ENCODE results near the gene DOK4. TPM values are rescaled to one million over a fixed set of nuclear protein-coding genes. Genes with fewer than 3 reads are reported as not detected.
"Not testable (repeated sequence)": the region's sequence is repeated elsewhere in the genome, so short reads cannot be mapped to it uniquely, and the experiment has no call there.

The DOK4 gene
- total RNA-seq, 1 experiment from 2014 or later = 23.0 TPM

DNA sequence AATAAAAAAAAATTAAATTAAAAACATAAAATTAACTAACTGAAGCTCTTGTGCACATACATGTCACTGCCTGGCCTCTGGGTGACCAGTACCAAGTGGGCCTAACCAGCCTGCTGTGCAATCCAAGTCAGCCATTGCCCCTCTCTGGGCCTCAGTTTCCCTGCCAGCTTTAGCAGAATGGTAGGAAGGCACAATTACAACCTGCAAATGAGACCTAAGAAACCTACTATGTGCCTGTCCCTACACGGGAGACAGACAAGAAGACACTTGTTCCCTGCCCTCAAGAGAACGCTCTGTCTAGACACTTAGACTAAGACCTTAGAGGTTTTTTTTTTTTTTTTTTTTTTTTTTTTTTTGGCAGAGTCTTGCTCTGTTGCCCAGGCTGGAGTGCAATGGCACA lies 40.8 kb downstream of the DOK4 start:
- no peaks in the 10 kb centered on the region for H3K4me1 Mint-ChIP-seq (ENCODE audit: low read depth, unreplicated experiment)
- no peak overlapping the region for H3K4me3 Mint-ChIP-seq (ENCODE audit: low read depth, unreplicated experiment)
- no TSS peak for BruUV-seq (replicated peaks)
- no peak for DNase-seq
- H3K36me3 Mint-ChIP-seq (ENCODE audit: insufficient read depth, unreplicated experiment) = peaks cover 41% of the 10 kb centered on the region
- no peak overlapping the region for H3K27ac Mint-ChIP-seq (ENCODE audit: unreplicated experiment)
- CTCF ChIA-PET = interaction anchor here (0.6 to 0.7 kb wide), 2 partner anchors 291 to 440 kb away, joined by 4 to 6 read pairs; no protein-coding TSS in a partner anchor
- TF ChIP-seq, protein P1, sequence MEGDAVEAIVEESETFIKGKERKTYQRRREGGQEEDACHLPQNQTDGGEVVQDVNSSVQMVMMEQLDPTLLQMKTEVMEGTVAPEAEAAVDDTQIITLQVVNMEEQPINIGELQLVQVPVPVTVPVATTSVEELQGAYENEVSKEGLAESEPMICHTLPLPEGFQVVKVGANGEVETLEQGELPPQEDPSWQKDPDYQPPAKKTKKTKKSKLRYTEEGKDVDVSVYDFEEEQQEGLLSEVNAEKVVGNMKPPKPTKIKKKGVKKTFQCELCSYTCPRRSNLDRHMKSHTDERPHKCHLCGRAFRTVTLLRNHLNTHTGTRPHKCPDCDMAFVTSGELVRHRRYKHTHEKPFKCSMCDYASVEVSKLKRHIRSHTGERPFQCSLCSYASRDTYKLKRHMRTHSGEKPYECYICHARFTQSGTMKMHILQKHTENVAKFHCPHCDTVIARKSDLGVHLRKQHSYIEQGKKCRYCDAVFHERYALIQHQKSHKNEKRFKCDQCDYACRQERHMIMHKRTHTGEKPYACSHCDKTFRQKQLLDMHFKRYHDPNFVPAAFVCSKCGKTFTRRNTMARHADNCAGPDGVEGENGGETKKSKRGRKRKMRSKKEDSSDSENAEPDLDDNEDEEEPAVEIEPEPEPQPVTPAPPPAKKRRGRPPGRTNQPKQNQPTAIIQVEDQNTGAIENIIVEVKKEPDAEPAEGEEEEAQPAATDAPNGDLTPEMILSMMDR (IDR thresholded peaks at IDR 0.05; ENCODE audit: unreplicated experiment) = no peak
- intact Hi-C loops (cut with micrococcal nuclease; ENCODE audit: unreplicated experiment) = no loop called here
- no peaks in the 10 kb centered on the region for H3K27me3 Mint-ChIP-seq (ENCODE audit: unreplicated experiment)
- no peaks in the 10 kb centered on the region for H3K9me3 Mint-ChIP-seq (ENCODE audit: low read depth, unreplicated experiment)

DNA sequence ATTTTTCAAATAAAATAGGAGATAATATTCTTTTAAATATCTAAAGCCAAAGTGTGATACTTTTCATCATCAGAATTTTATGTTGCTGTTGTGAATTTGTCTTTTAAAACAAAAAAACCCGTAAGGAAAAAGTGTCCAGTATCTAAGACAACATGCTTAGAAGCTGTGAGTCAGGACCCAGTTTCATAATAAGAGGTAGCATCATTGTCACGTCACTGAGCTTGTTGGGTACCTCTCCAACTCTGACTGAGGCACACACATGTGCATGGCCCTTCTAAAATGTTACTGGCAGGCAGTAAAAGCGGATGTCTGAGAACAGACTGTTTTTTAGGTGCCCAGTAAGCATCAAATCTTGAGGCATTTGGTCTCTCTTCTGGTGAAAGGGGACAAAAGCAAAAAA lies 41.6 kb downstream of the DOK4 start:
- BruUV-seq (replicated peaks) = TSS peak; percentile 9

DNA sequence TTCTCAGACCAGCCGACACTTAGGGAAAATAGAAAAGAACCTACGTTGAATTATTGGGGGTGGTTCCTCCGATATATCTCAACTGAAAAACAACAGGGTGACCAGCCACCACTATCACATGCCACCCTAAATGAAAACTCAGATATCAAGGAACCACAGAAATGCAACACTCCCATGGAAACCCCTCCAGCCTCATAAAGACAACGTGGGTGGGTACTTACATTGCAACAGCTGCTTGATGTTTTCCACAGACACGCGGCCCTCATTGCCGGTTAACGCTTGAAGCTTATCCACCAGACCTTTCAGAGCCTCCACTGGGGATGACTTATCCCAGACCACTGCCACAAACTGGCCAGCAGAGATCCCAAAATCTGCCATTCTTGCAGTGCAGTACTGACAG lies 45.7 kb downstream of the DOK4 start:
- H3K4me3 Mint-ChIP-seq (ENCODE audit: low read depth, unreplicated experiment); intact Hi-C loops (cut with micrococcal nuclease; ENCODE audit: unreplicated experiment); H3K27ac Mint-ChIP-seq (ENCODE audit: unreplicated experiment); H3K27me3 Mint-ChIP-seq (ENCODE audit: unreplicated experiment); DNase-seq; H3K4me1 Mint-ChIP-seq (ENCODE audit: low read depth, unreplicated experiment); H3K9me3 Mint-ChIP-seq (ENCODE audit: low read depth, unreplicated experiment); BruUV-seq (replicated peaks): not testable (repeated sequence)
- CTCF ChIA-PET = interaction anchor here (0.6 kb wide), 1 partner anchor 35 kb away, joined by 4 read pairs; no protein-coding TSS in a partner anchor
- peaks cover 26% of the 10 kb centered on the region for H3K36me3 Mint-ChIP-seq (ENCODE audit: insufficient read depth, unreplicated experiment)

More for the DNA sequence above, 41.6 kb downstream of the DOK4 start:
- Mint-ChIP-seq H3K4me3 (ENCODE audit: low read depth, unreplicated experiment) (no peak overlapping the region), H3K27me3 (ENCODE audit: unreplicated experiment) (no peaks in the 10 kb centered on the region), H3K36me3 (ENCODE audit: insufficient read depth, unreplicated experiment) (peaks cover 43% of the 10 kb centered on the region), H3K4me1 (ENCODE audit: low read depth, unreplicated experiment) (no peaks in the 10 kb centered on the region), H3K27ac (ENCODE audit: unreplicated experiment) (no peak overlapping the region), H3K9me3 (ENCODE audit: low read depth, unreplicated experiment) (no peaks in the 10 kb centered on the region)
- TF ChIP-seq, protein P1 (IDR thresholded peaks at IDR 0.05; ENCODE audit: unreplicated experiment) = no peak
- DNase-seq = no peak
- CTCF ChIA-PET = no interaction called here
- intact Hi-C loops (cut with micrococcal nuclease; ENCODE audit: unreplicated experiment) = no loop called here

DNA sequence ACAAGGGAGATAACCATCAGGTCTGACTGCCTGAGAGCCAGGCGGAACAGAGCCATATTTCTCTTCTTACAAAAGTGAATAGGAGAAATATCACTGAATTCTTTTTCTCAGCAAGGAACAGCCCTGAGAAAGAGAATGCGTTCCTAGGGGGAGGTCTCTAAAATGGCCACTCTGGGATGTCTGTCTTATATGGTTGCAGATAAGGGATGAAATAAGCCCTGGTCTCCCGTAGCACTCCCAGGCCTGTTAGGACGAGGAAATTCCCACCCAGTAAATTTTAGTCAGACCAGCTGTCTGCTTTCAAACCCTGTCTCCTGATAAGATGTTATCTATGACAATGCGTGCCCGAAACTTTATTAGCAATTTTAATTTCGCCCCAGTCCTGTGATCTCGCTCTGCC lies 46.3 kb downstream of the DOK4 start:
- H3K27me3 Mint-ChIP-seq (ENCODE audit: unreplicated experiment); H3K9me3 Mint-ChIP-seq (ENCODE audit: low read depth, unreplicated experiment); DNase-seq; BruUV-seq (replicated peaks); H3K4me3 Mint-ChIP-seq (ENCODE audit: low read depth, unreplicated experiment); intact Hi-C loops (cut with micrococcal nuclease; ENCODE audit: unreplicated experiment); H3K4me1 Mint-ChIP-seq (ENCODE audit: low read depth, unreplicated experiment); H3K27ac Mint-ChIP-seq (ENCODE audit: unreplicated experiment): not testable (repeated sequence)
- H3K36me3 Mint-ChIP-seq (ENCODE audit: insufficient read depth, unreplicated experiment) = peaks cover 30% of the 10 kb centered on the region
- CTCF ChIA-PET = interaction anchor here (0.6 kb wide), 1 partner anchor 36 kb away, joined by 4 read pairs; no protein-coding TSS in a partner anchor

DNA sequence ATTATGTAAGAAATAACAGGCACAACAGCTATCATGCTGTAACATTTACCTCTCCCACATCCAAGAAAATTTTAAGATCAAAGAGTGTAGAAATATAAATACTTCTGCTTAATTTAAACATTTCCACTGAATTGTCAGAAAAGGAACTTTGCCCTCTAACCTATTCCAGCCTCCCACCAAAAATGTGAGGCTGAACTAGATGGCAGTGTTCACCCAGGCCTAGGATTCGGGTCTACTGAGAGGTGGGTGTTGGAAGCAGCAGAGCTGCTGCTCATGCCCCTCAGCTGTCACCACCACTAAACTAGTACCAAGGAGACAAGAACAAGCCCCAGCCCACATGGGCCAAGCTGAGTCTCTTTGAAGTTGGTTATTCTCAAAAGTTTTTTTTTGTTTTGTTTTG lies 50.5 kb downstream of the DOK4 start:
- H3K36me3 Mint-ChIP-seq (ENCODE audit: insufficient read depth, unreplicated experiment) = peaks cover 45% of the 10 kb centered on the region
- no peak for DNase-seq
- intact Hi-C loops (cut with micrococcal nuclease; ENCODE audit: unreplicated experiment) = no loop called here
- H3K27ac Mint-ChIP-seq (ENCODE audit: unreplicated experiment) = no peak overlapping the region
- CTCF ChIA-PET = no interaction called here
- no TSS peak for BruUV-seq (replicated peaks)
- H3K4me1 Mint-ChIP-seq (ENCODE audit: low read depth, unreplicated experiment) = no peaks in the 10 kb centered on the region
- TF ChIP-seq, protein P1 (IDR thresholded peaks at IDR 0.05; ENCODE audit: unreplicated experiment) = no peak
- H3K27me3 Mint-ChIP-seq (ENCODE audit: unreplicated experiment) = no peaks in the 10 kb centered on the region
- no peak overlapping the region for H3K4me3 Mint-ChIP-seq (ENCODE audit: low read depth, unreplicated experiment)
- H3K9me3 Mint-ChIP-seq (ENCODE audit: low read depth, unreplicated experiment) = no peaks in the 10 kb centered on the region
